WI38 (cell line): ENCODE results near the gene MRO.
"Not testable (repeated sequence)": the region's sequence is repeated elsewhere in the genome, so short reads cannot be mapped to it uniquely, and the experiment has no call there.

Experiments used
- H3K4me3 ChIP-seq: 2 replicates; pipeline ENCODE4 v1.5.1; 2011; ENCODE audit warnings: low read depth, mild to moderate bottlenecking, control low read depth, low read length
- TF ChIP-seq, protein P1 (sequence below): IDR thresholded peaks from 2 replicates; pipeline ENCODE4 v1.5.1; 2012; ENCODE audit warnings: low read depth, mild to moderate bottlenecking, control low read depth, low read length

The MRO gene

DNA sequence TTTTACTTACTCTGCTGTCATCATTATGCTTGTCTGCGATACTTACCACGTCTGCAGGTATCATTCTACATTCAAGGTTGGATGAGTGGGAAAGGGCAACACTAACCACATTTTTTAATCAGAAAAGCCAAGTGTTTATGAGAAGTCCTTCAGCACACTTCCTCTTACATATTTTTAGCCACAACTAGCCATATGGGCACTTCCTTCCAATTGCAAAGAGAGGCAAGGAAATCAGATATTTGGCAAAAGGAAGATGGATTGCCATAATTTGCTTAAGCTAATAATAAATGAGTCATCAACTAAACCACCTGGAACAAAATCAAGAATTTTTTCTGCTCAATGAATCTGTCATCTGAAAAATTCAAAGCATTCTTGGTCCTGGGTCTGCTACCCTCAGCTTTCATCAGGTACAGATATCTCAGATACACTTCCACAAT, 16.7 kb upstream of the MRO start:
- H3K4me3 ChIP-seq: no peak overlapping the region
- TF ChIP-seq, protein P1, sequence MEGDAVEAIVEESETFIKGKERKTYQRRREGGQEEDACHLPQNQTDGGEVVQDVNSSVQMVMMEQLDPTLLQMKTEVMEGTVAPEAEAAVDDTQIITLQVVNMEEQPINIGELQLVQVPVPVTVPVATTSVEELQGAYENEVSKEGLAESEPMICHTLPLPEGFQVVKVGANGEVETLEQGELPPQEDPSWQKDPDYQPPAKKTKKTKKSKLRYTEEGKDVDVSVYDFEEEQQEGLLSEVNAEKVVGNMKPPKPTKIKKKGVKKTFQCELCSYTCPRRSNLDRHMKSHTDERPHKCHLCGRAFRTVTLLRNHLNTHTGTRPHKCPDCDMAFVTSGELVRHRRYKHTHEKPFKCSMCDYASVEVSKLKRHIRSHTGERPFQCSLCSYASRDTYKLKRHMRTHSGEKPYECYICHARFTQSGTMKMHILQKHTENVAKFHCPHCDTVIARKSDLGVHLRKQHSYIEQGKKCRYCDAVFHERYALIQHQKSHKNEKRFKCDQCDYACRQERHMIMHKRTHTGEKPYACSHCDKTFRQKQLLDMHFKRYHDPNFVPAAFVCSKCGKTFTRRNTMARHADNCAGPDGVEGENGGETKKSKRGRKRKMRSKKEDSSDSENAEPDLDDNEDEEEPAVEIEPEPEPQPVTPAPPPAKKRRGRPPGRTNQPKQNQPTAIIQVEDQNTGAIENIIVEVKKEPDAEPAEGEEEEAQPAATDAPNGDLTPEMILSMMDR: no peak

GRCh38 chr18:50833496-50833895, 13.7 kb upstream of the MRO start:
- not testable (repeated sequence) for H3K4me3 ChIP-seq

DNA sequence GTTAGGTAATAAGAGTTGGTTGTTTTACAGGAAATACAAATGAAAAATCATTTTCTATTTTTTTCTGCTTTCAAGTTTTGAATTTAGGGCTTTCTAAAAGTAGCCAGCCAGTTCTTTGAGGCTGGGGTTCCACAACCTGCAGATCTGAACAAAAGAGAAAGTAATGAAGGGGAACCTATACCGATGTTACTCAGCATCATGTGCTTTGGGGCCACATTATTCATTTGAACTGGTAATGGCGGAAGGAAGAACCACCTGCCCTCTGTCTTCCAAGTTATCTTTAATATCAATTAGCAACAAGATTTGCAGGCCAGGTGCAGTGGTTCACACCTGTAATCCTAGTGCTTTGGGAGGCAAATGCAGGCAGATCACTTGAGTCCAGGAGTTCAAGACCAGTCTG, 12.9 kb upstream of the MRO start:
- no peak overlapping the region for H3K4me3 ChIP-seq
- TF ChIP-seq, protein P1: no peak

DNA sequence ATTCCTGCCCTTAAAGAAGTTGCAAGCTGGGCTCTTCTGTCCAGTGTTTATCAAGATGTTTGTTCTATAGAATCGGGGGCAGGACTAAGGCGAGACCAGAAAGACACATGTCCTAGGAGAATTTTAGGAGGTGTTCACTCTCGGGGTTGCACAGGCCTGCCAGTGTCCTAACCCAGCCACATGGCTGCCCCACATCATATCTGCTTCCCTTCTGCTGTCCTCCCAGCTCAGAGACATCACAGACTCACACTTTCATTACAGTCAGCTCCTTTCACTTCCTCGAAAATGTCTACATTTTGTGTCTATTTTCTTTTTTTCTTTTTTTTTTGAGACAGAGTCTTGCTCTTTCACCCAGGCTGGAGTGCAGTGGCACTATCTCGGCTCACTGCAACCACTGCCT, 10.7 kb upstream of the MRO start:
- TF ChIP-seq, protein P1: no peak
- H3K4me3 ChIP-seq: no peak overlapping the region

- TF ChIP-seq, protein P1: no peak
Observed at GRCh38 chr18:50829644-50830043, 9.8 kb upstream of the MRO start.

GRCh38 chr18:50826027-50826426, 6.2 kb upstream of the MRO start:
- no peak overlapping the region for H3K4me3 ChIP-seq
- TF ChIP-seq, protein P1: no peak

More at GRCh38 chr18:50829644-50830043, 9.8 kb upstream of the MRO start:
- H3K4me3 ChIP-seq: no peak overlapping the region

DNA sequence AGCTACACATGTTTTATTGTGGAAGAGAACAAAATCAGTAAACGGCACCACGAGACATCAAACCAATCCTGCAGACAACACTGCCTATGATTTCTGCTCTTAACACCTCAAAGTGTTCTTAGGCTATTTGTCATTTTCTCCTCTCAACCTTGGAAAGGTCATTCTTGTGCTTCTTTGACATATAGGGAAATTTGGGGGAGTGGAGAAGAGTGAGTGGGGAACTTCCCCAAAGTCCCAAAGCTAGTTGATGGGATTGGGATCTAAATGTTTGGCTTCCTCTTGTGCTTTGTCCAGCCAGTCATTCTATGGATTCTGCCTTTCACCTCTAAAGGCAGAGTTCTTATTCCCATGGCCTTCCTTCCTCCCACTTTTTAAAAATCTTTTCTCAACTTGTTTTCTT, 5.8 kb upstream of the MRO start:
- H3K4me3 ChIP-seq: no peak overlapping the region
- TF ChIP-seq, protein P1: no peak

DNA sequence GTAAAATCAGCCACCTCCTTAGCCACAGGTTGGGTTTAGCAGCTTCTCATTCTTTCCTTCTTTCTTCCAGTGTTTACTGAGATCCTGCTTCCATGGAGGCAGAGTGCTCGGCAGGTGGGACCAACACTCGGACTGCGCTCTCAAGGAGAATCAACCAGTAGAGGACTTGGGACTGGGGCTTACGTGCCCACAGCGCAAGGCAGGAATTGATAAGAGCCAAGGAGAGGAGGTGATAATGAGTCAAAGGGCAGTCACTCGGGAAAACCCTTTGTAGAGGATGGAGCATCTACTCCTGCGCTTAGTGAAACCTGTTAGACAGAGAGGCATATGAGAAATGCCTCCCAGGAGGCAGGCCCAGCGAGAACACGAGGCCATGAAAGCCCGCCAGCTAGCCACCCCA, 2.9 kb upstream of the MRO start:
- no peak overlapping the region for H3K4me3 ChIP-seq
- TF ChIP-seq, protein P1: no peak
